Peyer's patch (tissue), 4 donors: Measurements from ENCODE around the gene LMBR1L. TPM values are rescaled to one million over a fixed set of nuclear protein-coding genes. Genes with fewer than 3 reads are reported as not detected.
"Not testable (repeated sequence)": the region's sequence is repeated elsewhere in the genome, so short reads cannot be mapped to it uniquely, and the experiment has no call there.

Experiments used
- DNase-seq, 3 donors: peaks; one replicate each; pipeline ENCODE4 v3.0.0-alpha.2; 2017 to 2019
- H3K27ac ChIP-seq, 4 donors: fragments of 200-600 bp; sonication (generic); one replicate each; pipeline ENCODE4 v1.5.1; 2016 to 2019
- H3K27me3 ChIP-seq, 2 donors: fragments of 200-600 bp; sonication (generic); one replicate each; pipeline ENCODE4 v1.5.1; 2019
- H3K36me3 ChIP-seq, 3 donors: fragments of 200-600 bp; sonication (generic); one replicate each; pipeline ENCODE4 v1.5.1; 2016 to 2019
- H3K4me1 ChIP-seq, 4 donors: fragments of 200-600 bp; sonication (generic); one replicate each; pipeline ENCODE4 v1.5.1; 2016 to 2019
- H3K4me3 ChIP-seq, 4 donors: fragments of 200-600 bp; sonication (generic); 1 replicate in 3 of 4; 2 replicates in 1 of 4; pipeline ENCODE4 v1.5.1; 2016 to 2019; ENCODE audit warnings: mild to moderate bottlenecking in 1 of 4
- H3K9me3 ChIP-seq, 4 donors: fragments of 200-600 bp; sonication (generic); one replicate each; pipeline ENCODE4 v1.5.1; 2016 to 2019; ENCODE audit warnings: mild to moderate bottlenecking in 1 of 4
- CTCF ChIP-seq, 6 experiments: fragments of 450-650 bp in 4 of 6; fragments of 200-600 bp in 2 of 6; sonication (generic) in 1 of 6; IDR thresholded peaks; one replicate each; pipeline ENCODE4 v1.5.1; 2017 to 2019; ENCODE audit warnings: antibody characterized with exemption in 6 of 6, mild to moderate bottlenecking in 3 of 6, moderate library complexity in 1 of 6
- POLR2A ChIP-seq, 2 donors: fragments of 450-650 bp; IDR thresholded peaks; one replicate each; pipeline ENCODE4 v1.5.1; 2017; ENCODE audit warnings: antibody characterized with exemption in 2 of 2, mild to moderate bottlenecking in 2 of 2, moderate library complexity in 2 of 2
- total RNA-seq, 4 donors: library from RNA; depleted of rRNA; stranded (reverse); fragments of >200 nt; gene quantifications; one replicate each; pipeline ENCODE4 v1.1.0, GENCODE V29; 2016

Gene LMBR1L
- total RNA-seq, 4 donors from 2014 or later, result 34.7 to 93.7 (median 84.7) TPM

GRCh38 chr12:49144384-49144783 is 33.7 kb upstream of the LMBR1L start:
- Histone ChIP-seq H3K9me3 (no peaks in the 10 kb centered on the region), H3K4me1 (no peaks in the 10 kb centered on the region), H3K36me3 (no peaks in the 10 kb centered on the region), H3K27ac (no peak overlapping the region), H3K27me3 (no peaks in the 10 kb centered on the region), H3K4me3 (no peak overlapping the region)
- no peak for DNase-seq
- TF ChIP-seq CTCF (IDR thresholded peaks at IDR 0.05), result no peak
- no peak for TF ChIP-seq POLR2A (IDR thresholded peaks at IDR 0.05)

GRCh38 chr12:49138999-49139398 is 28.4 kb upstream of the LMBR1L start:
- no peaks in the 10 kb centered on the region for H3K9me3 ChIP-seq
- H3K4me3 ChIP-seq, result no peak overlapping the region
- H3K36me3 ChIP-seq, result no peaks in the 10 kb centered on the region
- no peaks in the 10 kb centered on the region for H3K4me1 ChIP-seq
- no peak for DNase-seq
- H3K27me3 ChIP-seq, result no peaks in the 10 kb centered on the region
- TF ChIP-seq POLR2A (IDR thresholded peaks at IDR 0.05), result no peak
- TF ChIP-seq CTCF (IDR thresholded peaks at IDR 0.05), result no peak
- no peak overlapping the region for H3K27ac ChIP-seq

GRCh38 chr12:49138587-49138986 is 27.9 kb upstream of the LMBR1L start:
- no peak for DNase-seq
- H3K27me3 ChIP-seq, result no peaks in the 10 kb centered on the region
- peaks cover 0 to 3% (median 0%) of the 10 kb centered on the region in 4 donors for H3K4me1 ChIP-seq
- H3K27ac ChIP-seq, result no peak overlapping the region
- H3K4me3 ChIP-seq, result no peak overlapping the region
- TF ChIP-seq CTCF (IDR thresholded peaks at IDR 0.05), result no peak
- TF ChIP-seq POLR2A (IDR thresholded peaks at IDR 0.05), result no peak
- H3K9me3 ChIP-seq, result no peaks in the 10 kb centered on the region
- H3K36me3 ChIP-seq, result no peaks in the 10 kb centered on the region

GRCh38 chr12:49137476-49137875 is 26.8 kb upstream of the LMBR1L start:
- DNase-seq, result no peak
- H3K27me3 ChIP-seq, result no peaks in the 10 kb centered on the region
- no peaks in the 10 kb centered on the region for H3K9me3 ChIP-seq
- H3K27ac ChIP-seq, result no peak overlapping the region
- TF ChIP-seq POLR2A (IDR thresholded peaks at IDR 0.05) (no peak), CTCF (IDR thresholded peaks at IDR 0.05) (no peak)
- no peaks in the 10 kb centered on the region for H3K36me3 ChIP-seq
- no peak overlapping the region for H3K4me3 ChIP-seq
- peaks cover 0 to 10% (median 0%) of the 10 kb centered on the region in 4 donors for H3K4me1 ChIP-seq

GRCh38 chr12:49136997-49137396 is 26.4 kb upstream of the LMBR1L start:
- not testable (repeated sequence) for H3K9me3 ChIP-seq, H3K27ac ChIP-seq, DNase-seq, H3K36me3 ChIP-seq, H3K27me3 ChIP-seq, H3K4me3 ChIP-seq
- peaks cover 0 to 15% (median 0%) of the 10 kb centered on the region in 4 donors for H3K4me1 ChIP-seq

GRCh38 chr12:49133590-49133989 is 22.9 kb upstream of the LMBR1L start:
- Histone ChIP-seq H3K36me3 (peaks cover 0 to 12% (median 0%) of the 10 kb centered on the region in 3 donors), H3K9me3 (no peaks in the 10 kb centered on the region), H3K4me3 (no peak overlapping the region), H3K27ac (no peak overlapping the region), H3K27me3 (no peaks in the 10 kb centered on the region), H3K4me1 (peaks cover 0 to 27% (median 4%) of the 10 kb centered on the region in 4 donors)
- TF ChIP-seq POLR2A (IDR thresholded peaks at IDR 0.05), result no peak
- no peak for DNase-seq

GRCh38 chr12:49133014-49133413 is 22.4 kb upstream of the LMBR1L start:
- no peak overlapping the region for H3K4me3 ChIP-seq

More at GRCh38 chr12:49133014-49133413, 22.4 kb upstream of the LMBR1L start:
- peaks cover 0 to 27% (median 4%) of the 10 kb centered on the region in 4 donors for H3K4me1 ChIP-seq
- no peaks in the 10 kb centered on the region for H3K27me3 ChIP-seq
- DNase-seq, result no peak
- H3K36me3 ChIP-seq, result peaks cover 0 to 14% (median 0%) of the 10 kb centered on the region in 3 donors
- no peaks in the 10 kb centered on the region for H3K9me3 ChIP-seq
- no peak overlapping the region for H3K27ac ChIP-seq
- TF ChIP-seq CTCF (IDR thresholded peaks at IDR 0.05), result no peak
